Astrocyte of the spinal cord (primary cell): ENCODE data around the gene ARHGAP6.

Experiments used
- DNase-seq: peaks from one replicate; pipeline ENCODE4 v3.0.0; 2011; ENCODE audit warnings: low read depth, low spot score
- H3K4me3 ChIP-seq: 2 replicates; pipeline ENCODE4 v1.5.1; 2011; ENCODE audit warnings: low read depth, mild to moderate bottlenecking, low read length, moderate library complexity
- CTCF ChIP-seq: IDR thresholded peaks from 2 replicates; pipeline ENCODE4 v1.5.1; 2012; ENCODE audit warnings: low read depth, mild to moderate bottlenecking, low read length, inconsistent platforms
- in situ Hi-C: cut with HindIII; loops from 2 replicates; pipeline ENCODE4 v1.10.0; 2017; ENCODE audit warnings: low sequenced_read_pairs

The ARHGAP6 gene

GRCh38 chrX:11398139-11398538, 267.6 kb downstream of the ARHGAP6 start:
- no peak overlapping the region for H3K4me3 ChIP-seq
- TF ChIP-seq CTCF = no peak
- DNase-seq = no peak
- in situ Hi-C loops = no loop called here

- no peak for TF ChIP-seq CTCF
- H3K4me3 ChIP-seq = no peak overlapping the region
- in situ Hi-C loops = no loop called here
- DNase-seq = no peak
These were observed 268.0 kb downstream of the ARHGAP6 start for GRCh38 chrX:11397680-11398079.

- DNase-seq = no peak
- no peak overlapping the region for H3K4me3 ChIP-seq
- no peak for TF ChIP-seq CTCF
- in situ Hi-C loops = no loop called here
These were observed 269.9 kb downstream of the ARHGAP6 start for GRCh38 chrX:11395859-11396258.

- in situ Hi-C loops = no loop called here
- H3K4me3 ChIP-seq = no peak overlapping the region
- no peak for DNase-seq
- TF ChIP-seq CTCF = no peak
These were observed 271.6 kb downstream of the ARHGAP6 start for GRCh38 chrX:11393949-11394654.

GRCh38 chrX:11386812-11387211, 278.9 kb downstream of the ARHGAP6 start:
- H3K4me3 ChIP-seq = no peak overlapping the region
- no peak for TF ChIP-seq CTCF
- in situ Hi-C loops = no loop called here
- no peak for DNase-seq

GRCh38 chrX:11386001-11386523, 279.7 kb downstream of the ARHGAP6 start:
- DNase-seq = peak; percentile 61
- in situ Hi-C loops = no loop called here
- no peak overlapping the region for H3K4me3 ChIP-seq
- TF ChIP-seq CTCF = no peak
